Upper lobe of left lung (tissue), 6 donors: ENCODE measurements around the gene PRSS56. TPM values are rescaled to one million over a fixed set of nuclear protein-coding genes. Genes with fewer than 3 reads are reported as not detected.

Experiments
- ATAC-seq, 2 donors: fragments of 200-7000 bp; cut with Tn5 transposase; one replicate each; pipeline ENCODE4 v1.9.1; 2022; ENCODE audit warnings: mild to moderate bottlenecking in 2 of 2, moderate library complexity in 2 of 2; ENCODE audit not compliant: low FRiP score in 2 of 2
- DNase-seq, 2 donors: peaks; one replicate each; pipeline ENCODE4 v3.0.0-alpha.2; 2019 to 2020
- H3K27ac ChIP-seq, 4 donors: fragments of 200-600 bp; sonication (generic); one replicate each; pipeline ENCODE4 v1.5.1; 2016 to 2019
- H3K27me3 ChIP-seq, 4 donors: fragments of 200-600 bp; sonication (generic); one replicate each; pipeline ENCODE4 v1.5.1; 2017 to 2019
- H3K36me3 ChIP-seq, 4 donors: fragments of 200-600 bp; sonication (generic); one replicate each; pipeline ENCODE4 v1.5.1; 2016 to 2019
- H3K4me1 ChIP-seq, 4 donors: fragments of 200-600 bp; sonication (generic); one replicate each; pipeline ENCODE4 v1.5.1; 2018 to 2019
- H3K4me3 ChIP-seq, 4 donors: fragments of 200-600 bp; sonication (generic); one replicate each; pipeline ENCODE4 v1.5.1; 2017 to 2019; ENCODE audit warnings: mild to moderate bottlenecking in 2 of 4, moderate library complexity in 1 of 4
- H3K9me3 ChIP-seq, 4 donors: fragments of 200-600 bp; sonication (generic); one replicate each; pipeline ENCODE4 v1.5.1; 2018 to 2019
- EP300 ChIP-seq, 4 donors: sonication (generic); formaldehyde crosslinking; IDR thresholded peaks; one replicate each; pipeline ENCODE4 v1.5.1; 2017; ENCODE audit warnings: antibody characterized with exemption in 4 of 4, control low read depth in 2 of 4
- POLR2A ChIP-seq, 4 donors: fragments of 450-650 bp; IDR thresholded peaks; one replicate each; pipeline ENCODE4 v1.5.1; 2016 to 2017; ENCODE audit warnings: antibody characterized with exemption in 4 of 4, mild to moderate bottlenecking in 2 of 4
- POLR2AphosphoS5 ChIP-seq, 2 donors: sonication (generic); formaldehyde crosslinking; IDR thresholded peaks; one replicate each; pipeline ENCODE4 v1.5.1; 2017; ENCODE audit warnings: antibody characterized with exemption in 2 of 2
- WGBS, 2 donors: methylation state at CpG; one replicate each; pipeline ENCODE4 v1.1.5; 2017 to 2018; 5-methylcytosine and 5-hydroxymethylcytosine counted together
- total RNA-seq, 6 donors: library from RNA; depleted of rRNA in 4 of 6; stranded (reverse); fragments of >200 nt in 4 of 6; gene quantifications; one replicate each; pipeline versions ENCODE4 v1.1.0 to v1.2.1, GENCODE V29; 2016 to 2021
- TF ChIP-seq, protein P1 (sequence below), 6 experiments: fragments of 450-650 bp in 4 of 6; fragments of 200-600 bp in 2 of 6; sonication (generic) in 2 of 6; IDR thresholded peaks; one replicate each; pipeline ENCODE4 v1.5.1; 2016 to 2019; ENCODE audit warnings: antibody characterized with exemption in 6 of 6
- donor health status: DM: no; HTN: no; CAD: no; lungs with moderate emphysema.
- donor health status: DM: no; HTN: yes; CAD: no; lungs with severe emphysema.

PRSS56 gene
- total RNA-seq, 6 donors from 2014 or later, result not detected

DNA sequence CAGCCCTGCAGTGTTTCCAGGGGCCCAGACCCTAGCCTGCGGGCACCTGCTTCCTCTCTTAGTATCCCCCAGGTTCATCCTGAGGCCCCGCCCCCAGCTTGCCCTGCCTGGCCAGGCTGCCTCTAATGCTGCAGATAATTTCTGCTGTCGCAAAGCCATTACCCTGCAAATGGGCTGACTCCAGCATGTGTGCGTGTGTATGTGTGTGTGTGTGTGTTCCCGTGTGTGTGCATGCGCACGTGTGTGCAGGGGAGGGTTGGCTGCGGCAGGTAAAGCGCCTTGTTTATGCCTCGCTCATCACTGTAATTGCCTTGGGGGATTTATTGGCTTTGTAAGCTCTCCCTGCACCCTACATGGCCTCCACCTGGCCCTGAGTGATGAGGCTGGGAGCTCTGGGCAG, 7.6 kb upstream of the PRSS56 start:
- 83 to 93% methylated on average over 3 to 10 of the region's 10 CpGs for WGBS, 2 donors
- Histone ChIP-seq H3K9me3 (no peaks in the 10 kb centered on the region), H3K4me3 (no peak overlapping the region), H3K4me1 (no peaks in the 10 kb centered on the region), H3K36me3 (no peaks in the 10 kb centered on the region), H3K27me3 (no peaks in the 10 kb centered on the region), H3K27ac (no peak overlapping the region)
- DNase-seq (no peak), ATAC-seq (no peak)
- TF ChIP-seq POLR2AphosphoS5 (IDR thresholded peaks at IDR 0.05), result no peak
- TF ChIP-seq, protein P1, sequence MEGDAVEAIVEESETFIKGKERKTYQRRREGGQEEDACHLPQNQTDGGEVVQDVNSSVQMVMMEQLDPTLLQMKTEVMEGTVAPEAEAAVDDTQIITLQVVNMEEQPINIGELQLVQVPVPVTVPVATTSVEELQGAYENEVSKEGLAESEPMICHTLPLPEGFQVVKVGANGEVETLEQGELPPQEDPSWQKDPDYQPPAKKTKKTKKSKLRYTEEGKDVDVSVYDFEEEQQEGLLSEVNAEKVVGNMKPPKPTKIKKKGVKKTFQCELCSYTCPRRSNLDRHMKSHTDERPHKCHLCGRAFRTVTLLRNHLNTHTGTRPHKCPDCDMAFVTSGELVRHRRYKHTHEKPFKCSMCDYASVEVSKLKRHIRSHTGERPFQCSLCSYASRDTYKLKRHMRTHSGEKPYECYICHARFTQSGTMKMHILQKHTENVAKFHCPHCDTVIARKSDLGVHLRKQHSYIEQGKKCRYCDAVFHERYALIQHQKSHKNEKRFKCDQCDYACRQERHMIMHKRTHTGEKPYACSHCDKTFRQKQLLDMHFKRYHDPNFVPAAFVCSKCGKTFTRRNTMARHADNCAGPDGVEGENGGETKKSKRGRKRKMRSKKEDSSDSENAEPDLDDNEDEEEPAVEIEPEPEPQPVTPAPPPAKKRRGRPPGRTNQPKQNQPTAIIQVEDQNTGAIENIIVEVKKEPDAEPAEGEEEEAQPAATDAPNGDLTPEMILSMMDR (IDR thresholded peaks at IDR 0.05), result no peak
- TF ChIP-seq POLR2A (IDR thresholded peaks at IDR 0.05), result no peak
- TF ChIP-seq EP300 (IDR thresholded peaks at IDR 0.05), result no peak

DNA sequence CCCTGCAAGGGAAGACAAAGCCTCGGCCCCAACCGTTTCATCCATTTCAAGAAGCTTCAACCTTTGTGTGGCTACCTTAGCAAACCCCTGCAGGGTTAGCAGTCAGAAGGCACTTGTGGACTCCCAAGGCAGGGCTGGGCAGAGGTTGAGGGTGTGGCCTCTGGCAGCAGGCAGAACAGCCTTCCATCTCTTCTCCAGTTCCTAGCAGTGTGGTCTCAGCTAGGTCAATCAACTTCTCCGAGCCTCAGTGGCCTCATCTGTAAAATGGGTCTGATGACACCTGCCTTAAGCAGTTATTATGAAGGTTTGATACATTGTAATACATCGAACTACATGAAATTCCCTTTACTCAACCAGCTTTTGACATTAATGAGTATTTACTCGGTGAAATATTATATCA, 6.8 kb upstream of the PRSS56 start:
- Histone ChIP-seq H3K9me3 (no peaks in the 10 kb centered on the region), H3K27me3 (no peaks in the 10 kb centered on the region), H3K4me1 (no peaks in the 10 kb centered on the region), H3K4me3 (no peak overlapping the region), H3K36me3 (no peaks in the 10 kb centered on the region), H3K27ac (no peak overlapping the region)
- TF ChIP-seq EP300 (IDR thresholded peaks at IDR 0.05), result no peak
- TF ChIP-seq, protein P1 (IDR thresholded peaks at IDR 0.05), result no peak
- TF ChIP-seq POLR2A (IDR thresholded peaks at IDR 0.05), result no peak
- no peak for TF ChIP-seq POLR2AphosphoS5 (IDR thresholded peaks at IDR 0.05)
- no peak for ATAC-seq
- no peak for DNase-seq
- 79 to 82% methylated on average over 5 of the region's 5 CpGs for WGBS, 2 donors

DNA sequence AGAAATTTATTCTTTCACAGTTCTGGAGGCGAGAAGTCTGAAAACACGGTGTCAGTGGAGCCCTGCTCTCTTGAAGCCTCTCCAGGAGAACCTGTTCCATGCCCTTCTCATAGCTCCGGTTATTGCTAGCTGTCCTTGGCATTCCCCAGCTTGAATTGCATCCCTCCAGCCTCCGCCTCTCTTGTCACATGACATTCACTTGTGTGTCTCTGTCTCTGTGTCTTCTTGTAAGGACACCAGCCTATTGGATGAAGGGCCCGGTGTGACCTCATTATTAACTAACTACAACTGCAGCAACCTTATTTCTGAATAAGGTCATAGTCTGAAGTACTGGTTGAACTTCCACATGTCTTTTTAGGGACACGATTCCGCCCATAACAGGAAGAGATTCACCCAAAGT, 4.5 kb upstream of the PRSS56 start:
- Histone ChIP-seq H3K27me3 (peaks cover 0 to 8% (median 0%) of the 10 kb centered on the region in 4 donors), H3K36me3 (no peaks in the 10 kb centered on the region), H3K9me3 (no peaks in the 10 kb centered on the region), H3K4me1 (no peaks in the 10 kb centered on the region), H3K27ac (no peak overlapping the region), H3K4me3 (no peak overlapping the region)
- 88 to 92% methylated on average over 7 of the region's 7 CpGs for WGBS, 2 donors
- DNase-seq, result no peak
- TF ChIP-seq, protein P1 (IDR thresholded peaks at IDR 0.05), result no peak
- TF ChIP-seq POLR2AphosphoS5 (IDR thresholded peaks at IDR 0.05), result no peak
- TF ChIP-seq POLR2A (IDR thresholded peaks at IDR 0.05), result no peak
- no peak for TF ChIP-seq EP300 (IDR thresholded peaks at IDR 0.05)
- ATAC-seq, result no peak

DNA sequence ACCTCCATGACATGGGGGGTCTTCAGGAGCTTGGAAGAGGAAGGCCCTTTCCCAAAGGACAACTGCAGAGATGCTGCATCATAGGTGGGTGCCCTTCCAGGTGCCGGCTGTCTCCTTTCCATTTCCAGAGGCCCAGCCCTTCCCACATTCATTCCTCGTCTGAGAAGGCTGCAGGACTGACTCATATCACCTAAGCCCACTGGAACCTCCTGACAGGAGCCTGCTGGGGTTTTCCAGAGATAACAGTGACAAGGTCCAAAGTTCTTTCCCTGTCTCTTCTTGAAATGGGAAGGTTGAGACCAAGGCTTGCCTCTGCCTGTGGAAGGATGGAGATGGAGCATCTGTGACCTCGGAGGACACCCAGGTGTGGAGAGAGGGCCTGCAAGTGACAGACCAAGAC, 3.6 kb upstream of the PRSS56 start:
- no peak overlapping the region for H3K4me3 ChIP-seq
- no peak overlapping the region for H3K27ac ChIP-seq
- no peak for DNase-seq
- no peaks in the 10 kb centered on the region for H3K36me3 ChIP-seq
- no peak for TF ChIP-seq EP300 (IDR thresholded peaks at IDR 0.05)
- TF ChIP-seq POLR2A (IDR thresholded peaks at IDR 0.05), result no peak
- TF ChIP-seq POLR2AphosphoS5 (IDR thresholded peaks at IDR 0.05), result no peak
- TF ChIP-seq, protein P1 (IDR thresholded peaks at IDR 0.05), result no peak
- peaks cover 0 to under 1% (median 0%) of the 10 kb centered on the region in 4 donors for H3K4me1 ChIP-seq
- H3K27me3 ChIP-seq, result peaks cover 0 to 14% (median under 1%) of the 10 kb centered on the region in 4 donors
- ATAC-seq, result no peak
- WGBS, 2 donors, result 86 to 92% methylated on average over 3 of the region's 3 CpGs
- no peaks in the 10 kb centered on the region for H3K9me3 ChIP-seq

DNA sequence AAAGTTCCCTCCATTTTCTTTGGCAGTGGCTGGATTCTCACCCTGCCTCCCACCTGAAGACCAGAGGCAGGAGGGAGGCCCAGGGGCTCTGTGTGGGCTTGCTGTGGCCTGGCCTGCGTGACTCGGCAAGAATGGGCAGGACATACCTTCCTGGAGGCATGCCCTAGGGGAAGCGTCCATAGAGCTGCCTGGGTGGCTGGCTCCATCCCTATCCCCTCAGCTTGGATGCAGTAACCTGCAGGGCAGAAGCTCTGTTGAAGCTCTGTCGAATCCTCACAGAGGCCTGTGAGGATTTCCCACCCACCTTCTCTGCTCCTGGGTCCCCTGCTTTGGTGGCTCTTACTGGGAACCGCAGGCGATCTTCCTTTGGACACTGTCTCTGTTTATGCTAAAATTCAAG, 1.3 kb upstream of the PRSS56 start:
- Histone ChIP-seq H3K27ac (no peak overlapping the region), H3K36me3 (no peaks in the 10 kb centered on the region), H3K4me1 (peaks cover 12 to 23% (median 17%) of the 10 kb centered on the region in 4 donors), H3K27me3 (peaks cover 0 to 37% (median 20%) of the 10 kb centered on the region in 4 donors), H3K4me3 (no peak overlapping the region), H3K9me3 (no peaks in the 10 kb centered on the region)
- 64 to 67% methylated on average over 4 to 6 of the region's 6 CpGs for WGBS, 2 donors
- TF ChIP-seq, protein P1 (IDR thresholded peaks at IDR 0.05), result no peak
- no peak for TF ChIP-seq POLR2A (IDR thresholded peaks at IDR 0.05)
- TF ChIP-seq POLR2AphosphoS5 (IDR thresholded peaks at IDR 0.05), result no peak
- TF ChIP-seq EP300 (IDR thresholded peaks at IDR 0.05), result no peak
- ATAC-seq, result no peak
- no peak for DNase-seq
